HG03354 (cell line): ENCODE results near the gene UTS2R.

Experiments
- ATAC-seq: cut with Tn5 transposase; IDR thresholded peaks from one replicate; pipeline ENCODE4 v1.9.1; 2021; ENCODE audit warnings: mild to moderate bottlenecking; ENCODE audit not compliant: unreplicated experiment, poor library complexity, severe bottlenecking

The UTS2R gene

DNA sequence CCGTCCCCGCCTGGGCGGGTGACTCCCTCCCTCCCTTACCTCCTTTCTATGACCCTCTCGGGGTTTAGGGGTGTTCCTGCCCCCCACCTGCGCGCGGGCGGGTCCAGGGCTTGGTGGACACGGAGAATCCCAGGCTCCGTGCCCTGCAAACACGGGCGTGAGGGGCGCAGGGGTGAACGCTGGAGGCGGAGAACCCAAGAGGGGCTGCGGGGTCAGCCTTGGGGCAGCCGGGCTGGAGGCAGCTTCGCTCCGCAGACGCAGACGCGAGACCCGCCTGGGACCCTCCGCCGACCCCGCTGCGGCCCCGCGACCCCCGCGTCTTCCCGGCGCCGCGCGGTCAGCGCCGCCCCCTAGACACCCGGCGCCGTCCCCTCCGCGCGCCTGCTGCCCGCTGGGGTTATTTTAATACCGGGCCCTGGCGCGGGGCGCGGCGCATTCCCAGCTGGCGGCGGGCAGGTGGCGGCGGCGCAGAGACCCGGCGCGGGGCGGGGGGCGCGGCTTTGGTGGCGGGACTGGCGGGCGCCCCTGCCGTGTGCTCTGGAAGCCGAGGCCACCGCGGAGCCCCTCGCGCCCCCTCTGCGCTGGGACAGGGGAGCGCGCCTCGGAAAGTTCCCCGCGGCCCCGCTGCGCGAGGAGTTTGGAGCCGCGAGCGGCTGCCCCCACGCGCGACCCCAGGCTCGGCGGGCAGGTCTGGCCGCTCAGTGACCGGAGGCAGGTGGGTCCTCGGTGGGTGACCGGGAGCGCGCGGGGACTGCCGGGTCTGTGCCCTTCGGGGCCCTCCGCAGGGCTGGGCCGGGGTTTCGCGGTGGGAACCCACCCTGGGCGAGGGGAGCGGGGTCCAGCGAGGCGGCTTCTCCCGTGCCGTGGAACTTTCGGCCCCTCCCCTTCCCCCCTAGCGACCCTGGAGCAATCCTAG lies at the start of gene UTS2R:
Gene UTS2R (plus strand): TSS at position 433 of the 916 bp plus-strand sequence. CDS start 2,560 bp downstream, outside the sequence.
- no peak for ATAC-seq

DNA sequence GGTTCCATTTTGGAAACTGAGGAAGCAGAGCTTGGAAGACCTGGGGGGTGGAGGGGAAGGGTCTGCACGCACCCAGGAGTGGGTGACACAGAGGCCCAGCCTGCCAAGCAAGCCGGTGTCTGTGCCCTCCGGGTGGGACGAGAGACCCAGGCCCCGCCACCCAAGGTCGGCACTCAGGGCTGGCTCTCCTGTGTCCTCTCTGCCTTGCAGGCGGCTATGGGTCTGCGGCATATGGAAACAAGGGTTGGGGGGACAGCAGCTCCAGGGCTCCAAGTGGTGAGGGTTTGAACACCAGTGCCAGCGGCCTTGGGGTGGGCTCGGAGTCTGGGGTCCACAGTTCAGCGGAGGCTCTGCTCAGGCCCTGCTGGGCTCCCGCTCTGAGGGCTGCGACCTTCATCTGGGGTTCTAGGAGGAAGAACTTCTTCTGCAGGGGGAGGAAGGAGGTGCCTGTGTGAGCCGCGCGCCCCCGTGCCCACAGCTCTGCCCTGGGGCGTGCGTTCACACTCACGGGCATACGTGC lies 49.6 kb upstream of the UTS2R start:
- ATAC-seq, result no peak

DNA sequence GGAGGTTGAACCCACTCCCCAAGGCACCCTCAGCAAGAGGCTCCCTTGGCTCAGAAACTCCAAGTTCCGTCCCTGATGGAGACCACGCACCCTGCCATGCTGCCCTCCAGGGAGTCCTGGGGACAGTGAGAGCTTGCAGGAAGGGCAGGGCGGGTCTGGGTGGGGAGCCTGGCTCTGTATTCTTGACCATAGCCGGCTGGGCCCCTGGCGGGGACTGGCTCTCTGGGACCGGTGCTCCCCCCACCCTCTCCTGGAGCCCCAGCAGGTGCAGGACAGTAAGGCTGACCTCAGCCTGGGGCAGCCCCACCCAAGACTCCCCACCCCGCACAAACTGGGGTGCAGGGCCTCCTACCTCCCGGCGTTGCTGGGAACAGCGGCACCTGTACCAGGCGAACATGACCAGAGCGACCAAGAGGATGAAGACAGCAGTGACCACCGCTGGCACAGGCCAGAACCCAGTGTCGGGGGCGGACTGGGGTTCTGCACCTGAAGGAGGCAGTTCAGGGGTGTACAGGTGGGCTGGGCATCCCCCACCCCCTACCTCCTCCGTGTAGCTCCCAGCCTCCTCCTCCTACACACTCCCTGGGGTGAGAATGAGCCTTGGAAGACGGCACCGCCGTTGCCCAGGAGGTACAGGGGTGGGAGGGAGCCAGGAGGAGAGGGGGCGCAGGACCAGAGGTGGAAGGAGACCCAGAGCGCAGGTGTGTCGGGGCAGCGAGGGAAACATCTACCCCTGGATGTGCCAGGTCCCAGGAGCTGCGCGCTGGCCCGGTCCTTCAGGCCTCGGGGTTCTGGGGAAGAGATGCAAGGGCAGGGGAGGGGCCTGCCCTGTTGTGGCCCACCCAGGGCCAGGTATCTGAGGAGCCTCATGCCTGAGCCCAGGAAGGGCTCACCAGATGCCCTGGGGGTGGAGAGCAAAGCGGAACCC lies 48.8 kb upstream of the UTS2R start:
- no peak for ATAC-seq

DNA sequence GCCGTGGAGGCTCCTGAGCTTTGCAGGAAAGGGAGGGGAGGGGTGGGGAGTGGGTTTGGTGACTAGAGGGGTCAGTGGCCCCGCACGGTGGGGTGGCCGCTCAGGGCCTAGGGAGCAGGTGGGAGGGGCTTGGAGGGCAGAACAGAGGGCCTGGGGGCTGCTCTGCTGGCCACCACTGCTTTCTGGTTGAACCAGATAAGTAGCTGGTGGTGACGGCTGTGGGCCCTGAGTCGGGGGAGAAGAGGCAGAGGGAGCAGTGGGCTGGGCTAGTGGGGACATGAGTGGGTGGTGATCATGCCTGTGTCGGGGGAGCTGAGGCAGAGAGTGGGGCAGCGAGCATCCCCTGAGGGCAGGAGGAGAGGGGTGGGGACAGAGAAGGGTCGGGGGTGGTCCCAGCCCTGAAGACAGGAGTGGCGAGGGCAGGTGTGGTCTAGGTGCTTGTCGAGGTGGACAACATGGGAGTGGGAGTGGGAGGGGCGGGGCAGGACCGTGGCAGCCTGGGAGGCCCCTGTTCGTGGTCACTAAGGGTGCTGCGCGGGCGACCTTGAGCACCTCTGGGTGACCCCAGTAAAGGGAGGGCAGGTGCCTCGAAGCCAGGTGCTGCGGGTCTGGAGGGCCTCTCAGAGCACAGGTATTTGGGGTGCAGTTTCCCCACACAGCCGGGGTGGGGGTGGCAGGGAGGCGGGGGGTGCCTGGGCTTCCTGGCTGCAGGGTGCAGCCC lies 47.9 kb upstream of the UTS2R start:
- no peak for ATAC-seq

DNA sequence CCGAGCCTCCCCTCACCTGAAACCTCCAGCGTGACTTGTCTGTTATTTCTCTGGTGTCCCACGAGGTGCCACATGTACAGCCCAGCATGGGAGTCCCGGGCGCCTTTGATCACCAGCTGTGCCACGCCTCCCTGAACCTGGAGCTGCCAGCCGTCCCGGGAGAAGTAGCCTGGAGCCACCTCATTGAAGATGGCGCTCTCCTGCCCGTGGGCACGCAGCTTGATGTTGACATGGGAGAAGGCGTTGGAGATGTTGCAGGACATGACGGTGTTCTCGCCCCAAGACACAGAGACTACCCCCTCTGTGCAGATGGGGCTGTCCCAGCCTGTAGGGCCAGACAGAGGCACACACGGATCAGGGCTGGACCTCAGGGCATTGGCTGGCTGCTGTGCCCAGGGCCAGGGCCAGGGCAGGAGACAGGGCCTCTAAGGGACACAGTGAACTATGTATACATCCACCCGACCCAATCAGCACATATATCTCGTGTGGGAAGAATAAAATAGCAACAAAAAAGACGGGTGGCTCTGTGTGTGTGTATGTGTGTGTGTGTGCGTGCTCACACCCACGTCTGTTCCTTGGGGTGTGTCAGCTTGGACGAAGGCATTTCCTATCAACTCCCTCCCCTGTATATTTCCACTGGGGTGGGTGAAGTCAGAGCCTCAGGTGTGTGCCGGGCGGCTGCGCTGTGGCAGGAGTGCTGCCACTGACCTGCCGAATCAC lies 46.8 kb upstream of the UTS2R start:
- no peak for ATAC-seq

DNA sequence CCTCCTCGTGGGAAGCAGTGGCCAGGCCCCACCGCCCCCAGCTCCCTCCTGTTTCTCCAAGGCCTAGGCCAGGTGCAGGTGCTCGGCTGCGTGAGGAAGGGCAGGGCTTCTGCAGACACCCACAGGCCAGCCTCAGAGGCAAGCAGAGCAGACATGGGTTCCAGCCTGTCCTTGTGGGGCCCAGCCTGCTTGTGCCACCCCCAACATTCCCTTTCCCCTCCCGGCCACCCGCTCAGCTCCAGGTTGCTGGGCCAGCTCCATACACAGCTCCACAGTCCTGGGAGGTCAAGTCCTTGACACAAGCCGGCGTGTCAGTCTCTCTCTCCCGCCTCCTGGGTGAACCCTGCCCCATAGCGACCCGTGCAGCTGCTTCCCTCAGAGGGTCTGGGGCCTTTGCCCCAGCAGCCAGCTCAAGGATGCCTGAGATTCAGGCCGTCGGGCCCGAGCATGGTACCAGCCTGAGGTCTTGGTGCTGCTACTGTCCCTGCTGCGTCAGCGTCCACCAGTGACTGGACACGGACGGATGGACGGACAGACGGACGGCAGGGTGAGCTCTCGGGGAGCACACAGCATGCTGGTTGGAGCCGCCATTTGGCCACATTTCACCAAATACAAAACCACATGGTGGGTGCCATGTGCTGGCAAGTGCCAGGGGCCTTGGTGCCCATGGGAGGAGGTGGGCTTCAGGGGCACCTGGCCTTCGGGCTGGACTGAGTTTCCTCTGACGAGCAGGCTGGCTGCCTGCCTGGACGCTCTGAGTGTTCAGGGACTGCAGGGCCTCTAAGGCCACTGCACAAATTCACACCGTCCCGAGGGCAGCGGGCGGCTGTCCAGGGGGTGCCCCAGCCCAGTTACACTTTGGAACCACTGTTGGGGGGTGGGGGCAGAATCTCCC lies 46.0 kb upstream of the UTS2R start:
- ATAC-seq, result no peak

DNA sequence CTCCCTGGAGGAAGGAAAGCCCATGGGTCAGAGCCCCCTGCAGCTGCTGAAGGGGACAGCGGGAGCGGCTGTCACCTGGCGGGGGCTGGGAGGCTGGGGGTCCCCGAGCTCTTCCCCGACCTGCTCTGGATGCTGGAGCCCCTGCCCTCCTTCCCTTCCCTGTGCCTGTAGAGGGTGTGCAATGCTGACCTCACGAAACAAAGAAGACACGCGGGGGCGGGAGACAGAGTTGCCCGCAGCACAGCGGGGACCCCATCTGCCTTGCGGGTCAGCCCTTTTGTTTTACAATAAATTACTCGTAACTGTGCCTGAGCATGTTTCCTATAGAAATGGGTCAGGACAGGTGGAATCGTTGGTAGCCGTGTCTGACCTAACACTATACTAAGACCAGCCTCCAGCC lies 44.3 kb upstream of the UTS2R start:
- ATAC-seq, result no peak

DNA sequence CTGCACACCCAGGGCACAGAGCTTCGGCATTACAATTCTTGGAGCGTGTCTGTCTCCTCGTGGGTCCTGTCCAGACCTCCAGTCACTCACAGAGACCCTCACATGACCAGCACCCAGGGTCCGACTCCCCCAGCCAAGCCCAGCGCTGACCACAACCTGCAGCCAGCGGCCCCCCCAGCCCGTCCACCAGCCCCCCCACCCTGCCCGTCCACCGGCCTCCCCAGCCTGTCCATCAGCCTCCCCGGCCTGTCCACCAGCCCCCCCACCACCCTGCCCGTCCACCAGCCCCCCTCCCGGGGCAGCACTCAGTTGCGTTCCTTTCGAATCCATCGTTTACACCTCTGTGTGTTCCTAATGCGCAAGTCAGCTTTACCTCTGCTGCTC lies 43.8 kb upstream of the UTS2R start:
- ATAC-seq, result no peak

DNA sequence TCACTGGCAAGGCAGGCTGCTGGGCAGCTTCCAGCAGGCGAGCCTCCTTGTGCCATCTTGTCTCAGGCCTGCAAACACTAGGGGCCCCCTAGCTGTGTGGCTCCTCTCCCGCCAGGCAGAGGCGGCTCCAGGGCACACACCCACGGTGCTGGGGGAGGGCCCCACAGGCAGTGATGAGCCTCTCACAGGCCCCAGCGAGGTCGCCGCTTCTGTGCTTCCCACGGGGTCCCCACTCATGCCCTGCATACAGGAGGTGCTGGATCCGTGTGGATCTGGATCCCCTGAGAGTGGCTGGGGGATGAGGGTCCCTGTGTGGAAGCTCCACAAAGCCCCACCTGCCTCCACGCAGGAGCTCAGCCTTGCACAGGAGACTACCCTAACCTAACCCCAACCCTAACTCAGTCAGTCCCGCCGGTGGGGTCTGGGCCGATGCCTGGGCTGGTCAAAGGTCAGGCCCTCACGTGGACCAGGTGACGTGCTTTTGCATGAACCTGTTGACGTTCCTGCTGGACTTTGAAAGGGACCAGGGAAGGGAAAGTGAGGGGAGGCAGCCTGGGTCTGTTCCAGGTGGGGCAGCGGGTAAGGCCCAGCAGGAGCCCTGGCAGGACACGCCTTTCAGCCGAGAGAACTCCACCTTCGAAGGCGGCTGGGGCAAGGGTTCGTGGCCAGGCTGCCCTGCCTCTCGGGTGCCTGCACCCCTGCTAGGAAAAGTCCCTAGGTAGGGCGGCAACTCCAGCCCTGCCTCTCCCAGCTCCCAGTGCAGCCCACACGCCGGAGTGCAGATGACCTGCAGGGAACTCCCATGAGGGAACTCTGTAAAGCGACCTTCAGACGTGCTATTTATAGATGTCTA lies 43.2 kb upstream of the UTS2R start:
- no peak for ATAC-seq

DNA sequence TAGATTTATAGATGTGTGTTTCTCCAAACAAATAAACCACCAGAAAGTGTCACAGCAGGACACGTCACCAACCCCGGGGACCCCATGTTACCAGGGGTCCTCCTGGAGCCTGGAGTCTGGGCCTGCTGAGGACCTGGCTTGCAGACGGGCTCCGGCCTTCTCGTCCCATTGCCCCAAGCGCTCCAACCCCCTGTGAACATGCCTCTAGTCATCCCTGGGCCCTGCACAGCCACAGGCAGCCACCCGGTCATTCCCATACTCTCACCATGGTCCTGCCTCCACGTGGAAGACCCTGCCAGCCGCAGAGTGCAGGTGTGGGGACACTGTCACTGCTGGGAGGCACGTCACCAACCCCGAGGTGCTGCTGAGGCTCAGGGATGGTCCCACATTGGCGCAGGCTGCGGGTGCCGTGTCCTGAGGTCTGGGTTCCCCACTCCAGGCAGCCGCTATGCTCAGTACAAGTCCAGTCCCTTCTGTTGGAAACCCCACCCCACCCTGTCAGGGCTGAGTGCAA lies 42.5 kb upstream of the UTS2R start:
- no peak for ATAC-seq

DNA sequence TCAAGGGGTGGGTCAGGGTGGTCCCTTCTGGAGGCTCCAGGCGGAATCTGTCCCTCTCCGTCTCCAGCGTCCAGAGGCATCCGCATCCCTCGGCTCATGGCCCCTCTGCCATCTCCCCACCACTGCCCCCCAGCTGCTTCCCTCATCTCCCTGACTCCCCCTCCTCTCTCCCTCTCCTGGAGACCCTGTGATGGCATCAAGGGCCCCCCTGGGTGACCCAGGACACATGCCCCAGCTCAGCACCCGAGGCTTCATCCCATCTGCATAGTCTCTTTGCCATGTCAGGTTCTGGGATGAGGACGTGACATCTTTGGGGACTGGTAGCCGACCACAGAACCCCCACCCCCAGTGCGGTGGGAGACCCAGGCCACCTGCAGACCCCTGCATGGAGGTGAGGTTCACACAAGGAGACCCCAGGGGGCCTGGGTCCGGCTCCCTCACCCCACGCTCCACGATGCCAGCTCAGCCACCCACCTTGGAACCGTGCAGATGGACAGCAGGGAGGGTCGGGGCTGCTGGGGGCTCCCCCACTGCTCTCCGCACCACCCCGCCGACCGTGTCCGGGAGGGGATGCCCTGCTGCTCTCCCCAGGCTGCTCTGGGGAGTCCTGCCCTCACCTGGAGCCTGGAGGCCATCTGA lies 41.8 kb upstream of the UTS2R start:
- ATAC-seq, result no peak

DNA sequence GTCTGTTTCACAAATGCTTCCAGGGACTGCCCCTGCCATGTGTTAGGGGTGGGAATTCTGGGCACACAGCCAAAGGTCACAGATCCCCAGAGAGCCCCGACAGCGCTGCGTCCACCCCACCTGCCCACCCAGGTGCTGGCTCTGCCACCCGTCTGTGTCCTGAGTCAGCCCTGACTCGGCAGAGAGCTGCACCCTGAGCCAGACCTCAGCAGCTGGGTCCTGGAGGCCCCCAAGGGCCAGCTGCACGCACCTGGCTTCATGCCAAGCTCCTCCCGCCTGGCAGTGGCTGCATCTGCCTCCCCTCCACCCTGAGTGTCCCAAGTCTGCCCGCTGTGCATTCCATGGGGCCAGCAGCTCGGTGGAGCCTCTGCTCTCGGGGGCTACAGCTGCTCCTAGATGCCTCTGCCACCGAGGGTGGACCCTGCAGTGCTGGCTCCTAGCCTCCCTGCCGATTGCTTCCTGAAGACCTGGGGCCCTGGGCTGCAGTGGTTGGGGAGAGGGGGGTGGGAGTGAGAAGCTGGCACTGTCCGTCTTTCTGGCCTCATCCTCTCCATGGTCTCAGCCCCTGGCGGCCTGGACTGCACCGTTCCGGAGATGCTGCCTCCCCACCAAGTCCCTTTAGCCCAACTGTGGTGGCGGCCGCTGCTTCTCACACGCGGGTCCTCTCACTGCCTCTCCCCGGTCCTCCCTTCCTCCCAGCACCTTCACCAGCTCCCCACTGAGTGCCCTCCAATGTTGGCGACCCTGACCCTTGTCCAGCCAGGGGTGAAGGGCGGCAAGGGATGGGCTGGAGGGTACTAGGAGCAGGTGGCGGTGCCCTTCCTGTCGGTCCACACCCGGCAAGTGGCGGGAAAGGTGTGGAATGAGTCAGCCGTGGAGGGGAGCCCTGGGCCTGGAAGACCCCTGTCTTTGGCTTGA lies 41.0 kb upstream of the UTS2R start:
- ATAC-seq, result no peak

DNA sequence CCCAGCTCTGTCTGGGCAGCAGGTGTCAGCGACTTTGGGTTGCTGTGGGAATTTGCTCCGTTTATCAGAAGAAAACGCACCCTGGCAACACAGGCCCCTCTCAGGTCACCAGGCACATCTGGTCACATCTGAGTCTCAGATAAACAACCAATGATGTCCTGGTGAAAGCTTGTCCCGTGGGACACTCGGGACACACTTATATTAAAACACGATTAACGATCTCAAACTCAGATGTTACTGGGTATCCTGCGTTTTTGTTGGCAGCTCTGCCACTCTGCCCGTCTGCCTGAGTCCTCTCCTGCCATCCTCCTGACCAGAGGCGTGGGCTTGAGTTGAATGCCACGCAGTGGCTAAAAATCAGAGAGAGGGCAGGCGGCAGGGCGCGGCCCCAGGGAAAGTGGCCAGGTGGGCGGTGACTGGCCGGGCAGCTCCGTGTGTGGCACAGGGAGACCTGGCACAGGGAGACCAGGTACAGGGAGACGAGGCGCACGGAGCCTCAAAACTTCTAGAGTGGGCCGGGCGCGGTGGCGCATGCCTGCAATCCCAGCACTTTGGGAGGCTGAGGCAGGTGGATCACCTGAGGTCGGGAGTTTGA lies 40.1 kb upstream of the UTS2R start:
- ATAC-seq, result no peak

DNA sequence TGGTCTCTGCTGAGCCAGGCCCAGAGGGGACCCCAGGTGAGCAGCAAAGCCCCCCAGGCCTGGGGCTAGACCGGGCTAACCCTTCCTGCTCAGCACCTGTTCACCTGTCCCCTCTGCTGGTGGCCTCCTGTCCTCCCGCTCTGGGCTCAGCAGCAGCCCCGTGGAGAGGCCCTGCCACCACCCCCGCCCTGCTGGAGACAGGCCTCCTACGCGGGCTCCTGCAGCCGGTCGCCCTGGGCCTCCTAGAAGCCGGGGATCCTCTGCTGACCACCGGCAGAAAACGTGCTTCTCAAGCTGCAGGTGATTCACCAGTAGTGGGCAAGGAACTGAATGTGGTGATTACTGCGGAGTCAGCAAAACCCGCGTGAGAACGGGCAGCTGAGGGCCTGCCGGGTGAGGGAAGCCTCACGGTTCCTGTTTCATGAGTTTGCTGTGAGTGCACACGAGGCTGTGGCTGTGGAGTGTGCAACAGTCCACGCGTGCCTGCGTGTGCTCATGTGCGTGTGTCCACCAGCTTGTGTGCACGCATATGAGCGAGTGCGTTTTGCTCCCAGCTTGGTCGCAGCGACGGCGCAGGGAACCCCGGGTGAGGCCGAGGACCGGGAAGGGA lies 38.8 kb upstream of the UTS2R start:
- ATAC-seq, result no peak
